Stimulated activated CD4-positive, alpha-beta T cell treated with anti-CD3 and anti-CD28 coated beads, Interleukin-2, amount 100 ng/mL, for 48 hours (primary cell): Measurements from ENCODE around the gene FAM111B.
A peak's percentile ranks its signal among the peaks of the same experiment; 100 is the strongest.
"Not testable (repeated sequence)": the region's sequence is repeated elsewhere in the genome, so short reads cannot be mapped to it uniquely, and the experiment has no call there.

Experiments
- DNase-seq, 2 donors: peaks; one replicate each; pipeline ENCODE4 v3.0.0-alpha.2; 2020

Gene FAM111B

GRCh38 chr11:59106363-59107336, at the start of gene FAM111B:
Gene FAM111B, plus strand, starts transcription at chr11:59107237. Its CDS starts 2,389 bp downstream, at chr11:59109626.
- peak; percentile 52 to 57 for DNase-seq

- DNase-seq = peak; percentile 90 to 93
These were observed 48.7 kb upstream of the FAM111B start for GRCh38 chr11:59058120-59059033.

- not testable (repeated sequence) for DNase-seq
These were observed 46.9 kb upstream of the FAM111B start for GRCh38 chr11:59060096-59060495.

- DNase-seq = no peak
These were observed 44.2 kb upstream of the FAM111B start for GRCh38 chr11:59062602-59063529.

GRCh38 chr11:59063996-59064727, 42.9 kb upstream of the FAM111B start:
- DNase-seq = not testable (repeated sequence)

- no peak for DNase-seq
These were observed 38.0 kb upstream of the FAM111B start for GRCh38 chr11:59069087-59069486.

- no peak for DNase-seq
These were observed 30.0 kb upstream of the FAM111B start for GRCh38 chr11:59076876-59077571.

GRCh38 chr11:59078435-59078834, 28.6 kb upstream of the FAM111B start:
- DNase-seq = no peak

- DNase-seq = no peak
These were observed 28.0 kb upstream of the FAM111B start for GRCh38 chr11:59079086-59079485.

- DNase-seq = not testable (repeated sequence)
These were observed 26.6 kb upstream of the FAM111B start for GRCh38 chr11:59080421-59080820.

- not testable (repeated sequence) for DNase-seq
These were observed 25.5 kb upstream of the FAM111B start for GRCh38 chr11:59081430-59082020.

- DNase-seq = not testable (repeated sequence)
These were observed 21.0 kb upstream of the FAM111B start, which contains the start of gene GLYATL1B for GRCh38 chr11:59086007-59086406. Gene GLYATL1B, plus strand, starts transcription at chr11:59086307. Its CDS starts 0 bp downstream, at chr11:59086307.

- DNase-seq = no peak
These were observed 18.9 kb upstream of the FAM111B start for GRCh38 chr11:59088162-59088561.

- not testable (repeated sequence) for DNase-seq
These were observed 13.5 kb upstream of the FAM111B start for GRCh38 chr11:59093576-59093975.

- DNase-seq = not testable (repeated sequence)
These were observed 11.8 kb upstream of the FAM111B start for GRCh38 chr11:59095225-59095624.

- DNase-seq = not testable (repeated sequence)
These were observed 11.0 kb upstream of the FAM111B start for GRCh38 chr11:59095972-59096575.

GRCh38 chr11:59097113-59097708, 9.8 kb upstream of the FAM111B start:
- peak; percentile 50 to 58 for DNase-seq

GRCh38 chr11:59097938-59098337, 9.1 kb upstream of the FAM111B start:
- not testable (repeated sequence) for DNase-seq

GRCh38 chr11:59102259-59102765, 4.7 kb upstream of the FAM111B start:
- peak; percentile 58 to 61 for DNase-seq
